ENCODE data around the gene KCNH1.
A peak's percentile ranks its signal among the peaks of the same experiment; 100 is the strongest.
"Not testable (repeated sequence)": the region's sequence is repeated elsewhere in the genome, so short reads cannot be mapped to it uniquely, and the experiment has no call there.

KCNH1 gene

GRCh38 chr1:210995931-210996330 lies 138.0 kb downstream of the KCNH1 start:
- not testable (repeated sequence) for H3K36me3 Mint-ChIP-seq (ENCODE audit: low read depth); H3K27ac Mint-ChIP-seq; ATAC-seq; H3K4me1 Mint-ChIP-seq; DNase-seq; H3K4me3 Mint-ChIP-seq; H3K9me3 Mint-ChIP-seq
- peaks cover 23% of the 10 kb centered on the region for H3K27me3 Mint-ChIP-seq

GRCh38 chr1:210992837-210993236 lies 141.1 kb downstream of the KCNH1 start:
- H3K4me3 Mint-ChIP-seq = no peak overlapping the region
- peaks cover 9% of the 10 kb centered on the region for H3K9me3 Mint-ChIP-seq
- H3K27me3 Mint-ChIP-seq = peaks cover 22% of the 10 kb centered on the region
- no peaks in the 10 kb centered on the region for H3K36me3 Mint-ChIP-seq (ENCODE audit: low read depth)
- no peak overlapping the region for H3K27ac Mint-ChIP-seq
- no peaks in the 10 kb centered on the region for H3K4me1 Mint-ChIP-seq
- DNase-seq (no peak), ATAC-seq (no peak)

GRCh38 chr1:210989905-210990304 lies 144.0 kb downstream of the KCNH1 start:
- Mint-ChIP-seq H3K9me3 (no peaks in the 10 kb centered on the region), H3K27ac (no peak overlapping the region), H3K36me3 (ENCODE audit: low read depth) (no peaks in the 10 kb centered on the region), H3K27me3 (peaks cover 18% of the 10 kb centered on the region), H3K4me1 (no peaks in the 10 kb centered on the region), H3K4me3 (no peak overlapping the region)
- ATAC-seq = no peak
- no peak for DNase-seq

- no peak for ATAC-seq
- H3K4me3 Mint-ChIP-seq = no peak overlapping the region
- no peaks in the 10 kb centered on the region for H3K36me3 Mint-ChIP-seq (ENCODE audit: low read depth)
- no peak overlapping the region for H3K27ac Mint-ChIP-seq
- no peaks in the 10 kb centered on the region for H3K4me1 Mint-ChIP-seq
- no peaks in the 10 kb centered on the region for H3K9me3 Mint-ChIP-seq
- H3K27me3 Mint-ChIP-seq = no peaks in the 10 kb centered on the region
- DNase-seq = no peak
Observed at GRCh38 chr1:210981490-210981889, 152.5 kb downstream of the KCNH1 start.

- DNase-seq (no peak), ATAC-seq (no peak)
- no peak overlapping the region for H3K27ac Mint-ChIP-seq
- H3K27me3 Mint-ChIP-seq = no peaks in the 10 kb centered on the region
- no peaks in the 10 kb centered on the region for H3K9me3 Mint-ChIP-seq
- H3K4me1 Mint-ChIP-seq = no peaks in the 10 kb centered on the region
- H3K36me3 Mint-ChIP-seq (ENCODE audit: low read depth) = no peaks in the 10 kb centered on the region
- H3K4me3 Mint-ChIP-seq = no peak overlapping the region
Observed at GRCh38 chr1:210980082-210980481, 153.9 kb downstream of the KCNH1 start.

GRCh38 chr1:210978974-210979354 lies 155.0 kb downstream of the KCNH1 start:
- no peaks in the 10 kb centered on the region for H3K27me3 Mint-ChIP-seq
- H3K9me3 Mint-ChIP-seq = no peaks in the 10 kb centered on the region
- no peaks in the 10 kb centered on the region for H3K36me3 Mint-ChIP-seq (ENCODE audit: low read depth)
- no peak for DNase-seq
- no peaks in the 10 kb centered on the region for H3K4me1 Mint-ChIP-seq
- no peak for ATAC-seq
- H3K4me3 Mint-ChIP-seq = no peak overlapping the region
- no peak overlapping the region for H3K27ac Mint-ChIP-seq

- H3K36me3 Mint-ChIP-seq (ENCODE audit: low read depth) = no peaks in the 10 kb centered on the region
Observed at GRCh38 chr1:210978316-210978973, 155.5 kb downstream of the KCNH1 start.

GRCh38 chr1:210951279-210951678 lies 182.7 kb downstream of the KCNH1 start:
- Mint-ChIP-seq H3K27ac (no peak overlapping the region), H3K27me3 (peaks cover 6% of the 10 kb centered on the region)

More at GRCh38 chr1:210978316-210978973, 155.5 kb downstream of the KCNH1 start:
- ATAC-seq (no peak), DNase-seq (no peak)
- Mint-ChIP-seq H3K27me3 (no peaks in the 10 kb centered on the region), H3K27ac (no peak overlapping the region), H3K9me3 (no peaks in the 10 kb centered on the region), H3K4me3 (no peak overlapping the region), H3K4me1 (no peaks in the 10 kb centered on the region)

GRCh38 chr1:210949940-210950546 lies 183.9 kb downstream of the KCNH1 start:
- H3K4me1 Mint-ChIP-seq; H3K27me3 Mint-ChIP-seq; H3K4me3 Mint-ChIP-seq; H3K36me3 Mint-ChIP-seq (ENCODE audit: low read depth); H3K27ac Mint-ChIP-seq; H3K9me3 Mint-ChIP-seq: not testable (repeated sequence)
- DNase-seq (peak; percentile 69), ATAC-seq (peak; percentile 33)

More at GRCh38 chr1:210951279-210951678, 182.7 kb downstream of the KCNH1 start:
- no peak overlapping the region for H3K4me3 Mint-ChIP-seq
- no peaks in the 10 kb centered on the region for H3K4me1 Mint-ChIP-seq
- DNase-seq = no peak
- H3K9me3 Mint-ChIP-seq = no peaks in the 10 kb centered on the region
- no peaks in the 10 kb centered on the region for H3K36me3 Mint-ChIP-seq (ENCODE audit: low read depth)
- no peak for ATAC-seq

GRCh38 chr1:210949489-210949888 lies 184.5 kb downstream of the KCNH1 start:
- DNase-seq (no peak), ATAC-seq (no peak)
- Mint-ChIP-seq H3K27me3 (peaks cover 4% of the 10 kb centered on the region), H3K36me3 (ENCODE audit: low read depth) (no peaks in the 10 kb centered on the region), H3K4me3 (no peak overlapping the region), H3K4me1 (no peaks in the 10 kb centered on the region), H3K27ac (no peak overlapping the region), H3K9me3 (no peaks in the 10 kb centered on the region)

- Mint-ChIP-seq H3K36me3 (ENCODE audit: low read depth) (no peaks in the 10 kb centered on the region), H3K9me3 (no peaks in the 10 kb centered on the region), H3K27me3 (peaks cover 4% of the 10 kb centered on the region), H3K27ac (no peak overlapping the region), H3K4me3 (no peak overlapping the region), H3K4me1 (no peaks in the 10 kb centered on the region)
- ATAC-seq = no peak
- no peak for DNase-seq
Observed at GRCh38 chr1:210949039-210949438, 184.9 kb downstream of the KCNH1 start.

GRCh38 chr1:210944252-210944651 lies 189.7 kb downstream of the KCNH1 start:
- Mint-ChIP-seq H3K27me3 (peaks cover 4% of the 10 kb centered on the region), H3K27ac (no peak overlapping the region), H3K9me3 (no peaks in the 10 kb centered on the region), H3K4me1 (peaks cover 5% of the 10 kb centered on the region), H3K36me3 (ENCODE audit: low read depth) (no peaks in the 10 kb centered on the region), H3K4me3 (no peak overlapping the region)
- DNase-seq = no peak
- no peak for ATAC-seq

GRCh38 chr1:210942513-210942912 lies 191.4 kb downstream of the KCNH1 start:
- DNase-seq (no peak), ATAC-seq (no peak)
- no peak overlapping the region for H3K4me3 Mint-ChIP-seq
- peaks cover 5% of the 10 kb centered on the region for H3K4me1 Mint-ChIP-seq
- H3K36me3 Mint-ChIP-seq (ENCODE audit: low read depth) = no peaks in the 10 kb centered on the region
- H3K27me3 Mint-ChIP-seq = peaks cover 4% of the 10 kb centered on the region
- H3K9me3 Mint-ChIP-seq = no peaks in the 10 kb centered on the region
- H3K27ac Mint-ChIP-seq = no peak overlapping the region

- H3K36me3 Mint-ChIP-seq (ENCODE audit: low read depth) = no peaks in the 10 kb centered on the region
- H3K4me1 Mint-ChIP-seq = peaks cover 5% of the 10 kb centered on the region
- H3K27me3 Mint-ChIP-seq = no peaks in the 10 kb centered on the region
- H3K9me3 Mint-ChIP-seq = no peaks in the 10 kb centered on the region
- no peak overlapping the region for H3K27ac Mint-ChIP-seq
- H3K4me3 Mint-ChIP-seq = no peak overlapping the region
- no peak for DNase-seq
- ATAC-seq = no peak
Observed at GRCh38 chr1:210940081-210940617, 193.8 kb downstream of the KCNH1 start.

- Mint-ChIP-seq H3K4me1 (peaks cover 5% of the 10 kb centered on the region), H3K27me3 (no peaks in the 10 kb centered on the region), H3K4me3 (no peak overlapping the region), H3K9me3 (no peaks in the 10 kb centered on the region), H3K36me3 (ENCODE audit: low read depth) (no peaks in the 10 kb centered on the region), H3K27ac (no peak overlapping the region)
- DNase-seq (no peak), ATAC-seq (no peak)
Observed at GRCh38 chr1:210938416-210938925, 195.5 kb downstream of the KCNH1 start.
